Muscle layer of duodenum (tissue), 2 donors: ENCODE measurements around the gene UGT1A3.

Experiments used
- H3K27ac ChIP-seq: one replicate; pipeline ENCODE4 v1.7.0; 2013; ENCODE audit warnings: mild to moderate bottlenecking, low read length
- H3K27me3 ChIP-seq: one replicate; pipeline ENCODE4 v1.7.0; 2013; ENCODE audit warnings: low read depth, mild to moderate bottlenecking, control low read depth, low read length
- H3K36me3 ChIP-seq, 2 donors: one replicate each; pipeline ENCODE4 v1.7.0; 2013; ENCODE audit warnings: low read length in 2 of 2, control low read depth in 1 of 2, mild to moderate bottlenecking in 1 of 2; ENCODE audit not compliant: insufficient read depth in 2 of 2, control insufficient read depth in 1 of 2
- H3K4me1 ChIP-seq, 2 donors: one replicate each; pipeline ENCODE4 v1.7.0; 2013; ENCODE audit warnings: low read length in 2 of 2, mild to moderate bottlenecking in 2 of 2, control low read depth in 1 of 2, moderate library complexity in 1 of 2; ENCODE audit not compliant: insufficient read depth in 2 of 2, control insufficient read depth in 1 of 2
- H3K4me3 ChIP-seq, 2 donors: one replicate each; pipeline ENCODE4 v1.7.0; 2013; ENCODE audit warnings: low read length in 2 of 2, low read depth in 1 of 2, mild to moderate bottlenecking in 1 of 2
- H3K9me3 ChIP-seq, 2 donors: one replicate each; pipeline ENCODE4 v1.7.0; 2013; ENCODE audit warnings: low read length in 2 of 2, control low read depth in 1 of 2, mild to moderate bottlenecking in 1 of 2; ENCODE audit not compliant: control insufficient read depth in 1 of 2
- donor health status: healthy.

UGT1A3 gene

DNA sequence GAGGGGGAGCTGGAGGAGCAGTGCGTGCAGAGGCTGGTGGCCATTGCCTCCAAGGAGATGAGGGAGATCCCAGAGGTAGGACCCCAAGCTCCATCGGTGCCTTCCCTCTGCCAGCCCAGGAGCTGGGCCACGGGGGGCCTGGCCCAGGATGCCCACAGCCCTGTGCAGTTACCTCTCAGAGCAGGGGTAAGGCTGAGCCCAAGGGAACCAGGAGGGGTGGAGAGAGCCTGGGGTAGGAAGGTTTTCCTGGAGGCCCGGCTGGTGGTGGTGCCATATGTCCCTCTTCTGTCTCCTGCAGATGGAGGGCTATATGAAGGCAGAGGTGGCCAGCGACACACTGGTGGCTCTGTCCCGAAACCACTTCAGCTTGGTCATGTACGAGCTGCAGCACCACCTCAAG, 60.7 kb downstream of the UGT1A3 start:
- no peak overlapping the region for H3K4me3 ChIP-seq
- H3K9me3 ChIP-seq: no peaks in the 10 kb centered on the region
- H3K27me3 ChIP-seq: no peaks in the 10 kb centered on the region
- H3K4me1 ChIP-seq: no peaks in the 10 kb centered on the region
- H3K36me3 ChIP-seq: no peaks in the 10 kb centered on the region
- H3K27ac ChIP-seq: no peak overlapping the region

DNA sequence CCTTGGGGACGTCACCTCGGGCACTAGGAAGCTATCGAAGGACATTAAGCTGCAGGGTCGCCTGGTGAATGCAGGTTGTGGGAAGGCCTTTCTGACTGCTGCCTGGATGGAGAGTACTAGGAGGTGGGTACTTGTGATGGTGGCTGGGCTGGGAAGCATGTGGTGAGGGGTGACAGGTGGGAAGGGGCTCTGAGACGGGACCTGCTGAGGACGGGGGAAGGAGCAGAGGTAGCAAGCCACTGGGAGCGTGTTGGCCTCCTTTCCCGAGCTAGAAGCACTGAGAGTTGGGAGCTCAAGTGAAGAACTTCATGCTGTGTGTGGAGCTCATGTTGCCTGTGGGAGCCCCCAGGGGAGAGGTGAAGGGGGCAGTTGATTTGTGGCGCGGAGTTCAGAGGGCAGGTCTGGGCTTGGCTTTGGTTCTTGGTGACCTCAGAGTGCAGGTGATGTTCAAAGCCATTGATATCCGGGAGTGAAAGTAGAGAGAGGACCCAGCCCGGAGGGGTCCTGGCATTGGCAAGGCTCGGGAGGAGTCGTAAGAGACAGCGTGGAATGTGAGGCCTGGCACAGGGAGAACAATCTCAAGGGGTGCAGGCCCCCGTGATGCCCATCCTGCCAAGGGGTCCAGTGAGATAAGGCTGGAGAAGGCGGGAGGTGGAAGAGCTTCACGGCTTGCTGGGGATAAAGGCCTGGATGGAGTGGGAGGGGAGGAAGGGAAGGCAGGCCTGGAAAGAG, 62.5 kb downstream of the UGT1A3 start:
- no peak overlapping the region for H3K27ac ChIP-seq
- no peak overlapping the region for H3K4me3 ChIP-seq

DNA sequence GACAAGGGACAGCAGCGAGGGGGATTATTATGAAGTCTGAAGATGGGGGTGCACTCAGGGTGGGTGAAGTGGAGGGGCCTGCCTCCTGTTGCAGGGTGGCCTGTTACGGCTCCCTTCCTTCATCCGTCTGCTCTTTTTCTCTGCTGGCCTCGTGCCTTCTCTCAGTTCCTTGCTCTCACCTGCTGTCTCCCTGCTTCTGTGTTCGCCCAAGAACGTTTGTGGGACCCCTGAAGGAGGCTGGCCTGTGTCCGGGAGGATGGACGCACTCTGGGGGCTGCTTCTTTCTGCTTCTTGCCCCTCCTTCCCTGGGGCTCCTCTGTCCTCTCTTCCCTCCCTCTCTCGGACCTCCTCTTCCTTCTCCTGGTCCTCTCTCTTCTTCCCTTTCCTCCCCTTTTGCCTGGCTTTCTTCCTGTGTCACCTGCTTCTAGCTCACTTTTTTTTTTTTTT, 63.1 kb downstream of the UGT1A3 start:
- Histone ChIP-seq H3K27ac (no peak overlapping the region), H3K4me3 (no peak overlapping the region), H3K27me3 (no peaks in the 10 kb centered on the region), H3K4me1 (no peaks in the 10 kb centered on the region), H3K9me3 (no peaks in the 10 kb centered on the region), H3K36me3 (no peaks in the 10 kb centered on the region)

More for the DNA sequence above, 62.5 kb downstream of the UGT1A3 start:
- Histone ChIP-seq H3K27me3 (no peaks in the 10 kb centered on the region), H3K4me1 (no peaks in the 10 kb centered on the region), H3K9me3 (no peaks in the 10 kb centered on the region), H3K36me3 (no peaks in the 10 kb centered on the region)

DNA sequence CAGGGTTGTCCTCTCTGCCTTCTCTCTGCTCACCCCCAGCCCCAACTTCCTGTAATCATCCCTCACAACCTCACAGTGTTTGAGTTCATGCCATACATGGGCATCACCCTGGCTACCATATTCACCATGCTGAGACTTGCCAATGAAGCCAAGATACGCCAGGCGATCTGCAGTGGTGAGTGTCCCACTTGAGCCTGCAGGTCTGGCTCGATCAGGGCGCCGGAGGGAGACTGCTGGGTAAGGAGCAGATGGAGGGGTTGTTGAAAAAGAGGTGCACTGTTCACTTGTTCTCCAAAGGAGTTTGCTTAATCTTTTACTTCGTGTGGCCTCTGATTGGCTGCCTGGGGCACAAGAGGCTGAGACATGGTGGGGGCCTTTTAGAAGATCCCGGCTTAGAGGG, 63.9 kb downstream of the UGT1A3 start:
- no peaks in the 10 kb centered on the region for H3K4me1 ChIP-seq

DNA sequence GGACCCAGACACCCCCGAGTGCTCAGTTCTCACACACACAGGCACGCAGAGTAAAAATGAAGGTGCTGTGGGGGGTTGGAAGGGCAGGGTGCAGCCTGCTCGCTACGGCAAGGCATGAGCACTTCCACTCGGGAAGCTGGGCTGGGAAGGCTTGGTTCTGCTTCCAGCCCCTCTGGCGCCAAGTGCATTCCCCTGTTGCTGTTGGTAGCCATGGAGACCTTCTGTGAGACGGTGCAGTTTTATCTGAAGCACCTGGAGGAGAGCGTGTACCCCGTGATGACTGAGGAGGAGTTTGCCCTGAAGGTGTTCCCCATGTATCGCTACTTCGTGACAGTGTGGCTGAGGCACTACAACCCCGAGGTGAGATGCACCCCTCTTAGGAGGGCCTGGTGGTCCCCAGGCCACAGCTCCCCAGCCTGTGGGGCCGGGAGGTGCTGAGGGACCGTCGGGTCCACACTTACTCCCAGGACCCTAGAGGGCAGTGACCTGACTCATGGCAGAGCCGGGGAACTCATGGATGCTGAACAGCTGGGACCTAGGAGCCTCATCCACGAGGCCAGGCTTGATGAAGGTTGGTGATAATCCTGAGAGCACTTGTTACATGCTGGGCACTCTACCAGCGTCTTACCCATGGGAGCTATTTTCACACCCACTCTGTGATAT, 64.8 kb downstream of the UGT1A3 start:
- Histone ChIP-seq H3K27ac (no peak overlapping the region), H3K36me3 (no peaks in the 10 kb centered on the region), H3K4me1 (no peaks in the 10 kb centered on the region), H3K27me3 (no peaks in the 10 kb centered on the region), H3K9me3 (no peaks in the 10 kb centered on the region), H3K4me3 (no peak overlapping the region)

More for the DNA sequence above, 63.9 kb downstream of the UGT1A3 start:
- no peaks in the 10 kb centered on the region for H3K9me3 ChIP-seq
- H3K4me3 ChIP-seq: no peak overlapping the region
- H3K36me3 ChIP-seq: no peaks in the 10 kb centered on the region
- H3K27ac ChIP-seq: no peak overlapping the region
- no peaks in the 10 kb centered on the region for H3K27me3 ChIP-seq

DNA sequence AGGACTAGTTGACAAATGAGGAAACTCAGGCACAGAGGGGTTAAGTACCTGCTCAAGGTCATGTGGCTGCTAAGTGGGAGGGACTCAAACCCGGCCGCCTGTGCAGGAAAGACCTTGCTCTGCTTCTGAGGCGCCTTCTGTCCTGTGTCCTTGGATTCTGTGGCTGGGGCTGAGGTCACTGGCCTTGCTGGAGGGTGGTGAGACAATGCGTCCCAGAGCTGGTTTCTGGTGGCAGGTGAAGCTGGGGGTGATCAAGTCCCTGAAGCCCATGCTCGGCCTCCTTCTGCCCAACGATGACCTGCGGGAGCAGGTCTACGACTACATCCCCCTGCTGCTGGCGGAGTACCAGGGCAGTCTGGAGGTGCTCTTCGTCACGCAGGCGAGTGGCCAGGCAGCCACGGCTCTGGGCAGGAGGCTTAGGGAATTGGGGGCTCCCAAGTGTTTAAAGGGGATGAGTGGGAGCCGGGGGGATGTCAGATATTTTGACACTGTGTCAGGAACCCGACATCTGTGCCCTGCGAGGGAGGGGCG, 65.4 kb downstream of the UGT1A3 start:
- no peaks in the 10 kb centered on the region for H3K4me1 ChIP-seq
- no peak overlapping the region for H3K27ac ChIP-seq
- H3K36me3 ChIP-seq: no peaks in the 10 kb centered on the region
- H3K9me3 ChIP-seq: no peaks in the 10 kb centered on the region
- H3K4me3 ChIP-seq: no peak overlapping the region
- H3K27me3 ChIP-seq: no peaks in the 10 kb centered on the region

DNA sequence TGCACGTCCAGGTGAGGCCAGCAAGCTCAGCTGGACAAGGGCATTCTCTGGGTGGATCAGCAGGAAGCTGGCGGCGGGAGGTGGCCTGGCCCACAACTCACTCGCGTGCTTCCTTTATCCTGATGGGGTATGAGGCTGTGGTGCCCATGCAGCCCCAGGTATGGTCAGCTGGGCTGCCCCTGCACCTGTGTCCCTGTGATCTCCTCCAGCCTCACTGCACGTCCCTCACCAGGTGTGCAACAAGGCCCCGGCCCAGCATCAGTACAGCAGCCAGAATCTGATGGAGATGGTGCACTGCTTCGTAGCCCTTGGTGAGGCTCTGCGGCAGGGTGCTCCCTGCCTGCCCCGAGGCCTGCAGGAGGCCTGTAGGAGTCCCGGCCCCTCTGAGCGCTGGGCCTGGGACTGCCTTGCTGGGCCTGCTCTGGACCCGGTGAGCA, 66.9 kb downstream of the UGT1A3 start:
- Histone ChIP-seq H3K4me1 (no peaks in the 10 kb centered on the region), H3K36me3 (no peaks in the 10 kb centered on the region), H3K9me3 (no peaks in the 10 kb centered on the region), H3K4me3 (no peak overlapping the region), H3K27ac (no peak overlapping the region), H3K27me3 (no peaks in the 10 kb centered on the region)

DNA sequence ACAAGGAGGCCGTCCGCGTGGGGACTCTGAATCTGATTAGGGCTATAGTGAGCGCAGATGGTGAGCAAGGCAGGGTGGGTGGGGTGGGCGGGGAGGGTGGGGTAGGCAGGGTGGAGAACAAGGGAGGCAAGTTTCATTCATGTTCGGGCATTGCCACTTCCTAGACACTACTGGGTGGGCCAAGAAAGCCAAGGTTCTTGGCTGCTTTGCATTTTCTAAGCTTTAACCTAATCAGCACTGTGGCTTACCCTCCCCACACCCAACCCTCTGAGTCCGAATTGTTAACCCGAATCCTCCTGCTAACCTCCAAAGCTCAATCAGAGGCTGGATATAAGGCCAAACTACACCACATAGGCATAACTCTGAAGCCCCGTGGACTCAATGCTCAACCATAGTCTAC, 67.4 kb downstream of the UGT1A3 start:
- H3K4me3 ChIP-seq: no peak overlapping the region
- no peaks in the 10 kb centered on the region for H3K36me3 ChIP-seq
- H3K4me1 ChIP-seq: no peaks in the 10 kb centered on the region

DNA sequence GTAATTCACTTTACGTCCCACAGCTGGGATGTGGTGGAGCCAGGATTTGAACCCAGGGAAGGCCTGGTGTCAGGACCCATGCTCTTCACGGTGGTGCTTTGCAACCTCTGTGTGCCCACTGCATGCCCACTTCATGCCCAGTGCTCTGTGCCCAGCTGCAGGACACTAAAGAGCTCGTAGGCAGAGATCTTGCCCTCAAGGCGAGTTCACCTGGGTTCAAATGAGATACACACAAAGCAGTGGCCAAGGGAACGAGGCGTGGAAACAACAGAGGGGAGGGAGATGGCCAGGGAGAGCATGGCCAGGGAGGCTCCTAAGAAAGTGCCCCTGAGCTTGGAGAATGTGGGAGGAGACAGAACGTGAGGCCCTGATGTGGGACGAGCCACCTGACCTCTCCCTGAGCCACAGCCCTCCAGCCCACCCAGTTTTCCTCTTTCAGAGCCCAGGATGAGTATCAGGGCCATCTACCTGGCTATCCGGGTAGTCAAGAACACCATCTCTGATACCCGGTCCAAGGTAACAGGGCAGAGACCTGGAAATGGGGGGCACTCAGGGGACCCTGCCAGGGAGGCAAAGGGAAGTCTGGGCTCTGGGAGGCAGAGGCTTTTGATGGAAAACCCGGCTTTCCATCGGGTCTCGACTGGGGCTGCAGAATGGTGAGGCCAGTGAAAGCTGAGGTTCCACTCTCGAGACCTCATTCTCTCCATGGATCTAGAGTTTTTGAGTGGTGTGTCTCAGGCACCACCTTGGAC, 69.7 kb downstream of the UGT1A3 start:
- Histone ChIP-seq H3K27ac (no peak overlapping the region), H3K4me3 (no peak overlapping the region), H3K27me3 (no peaks in the 10 kb centered on the region), H3K36me3 (no peaks in the 10 kb centered on the region), H3K9me3 (no peaks in the 10 kb centered on the region), H3K4me1 (no peaks in the 10 kb centered on the region)

More for the DNA sequence above, 67.4 kb downstream of the UGT1A3 start:
- Histone ChIP-seq H3K27me3 (no peaks in the 10 kb centered on the region), H3K27ac (no peak overlapping the region), H3K9me3 (no peaks in the 10 kb centered on the region)

DNA sequence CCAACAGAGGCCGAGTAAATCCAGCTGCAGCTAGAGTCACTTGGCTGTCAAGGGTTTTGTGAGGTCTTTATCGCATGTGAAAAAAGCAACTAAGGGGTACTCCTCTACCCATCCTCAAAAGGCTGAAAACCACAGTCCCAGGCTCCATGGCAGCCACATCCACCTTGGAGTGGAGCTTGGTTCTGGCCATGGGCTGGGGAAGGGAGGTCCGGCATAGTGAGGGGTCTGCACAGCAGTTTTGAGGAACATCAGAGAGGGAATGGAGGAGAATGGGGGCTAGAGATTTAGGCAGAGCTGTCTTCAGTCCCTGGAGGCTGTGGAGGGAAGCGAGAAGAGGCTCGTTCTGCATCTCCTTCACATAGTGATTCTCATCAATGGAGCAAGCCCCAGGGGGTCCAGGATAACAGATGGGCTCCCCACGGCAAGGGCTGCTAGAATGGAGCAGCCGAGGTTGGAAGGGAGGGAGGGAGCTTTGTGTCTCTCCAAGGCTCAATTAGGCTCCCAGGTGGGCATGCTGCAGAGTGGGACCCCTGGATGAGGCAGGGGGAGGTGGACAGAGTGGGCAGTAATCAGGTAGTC, 70.3 kb downstream of the UGT1A3 start:
- Histone ChIP-seq H3K4me3 (no peak overlapping the region), H3K4me1 (no peaks in the 10 kb centered on the region), H3K27ac (no peak overlapping the region), H3K27me3 (no peaks in the 10 kb centered on the region), H3K9me3 (no peaks in the 10 kb centered on the region), H3K36me3 (no peaks in the 10 kb centered on the region)

DNA sequence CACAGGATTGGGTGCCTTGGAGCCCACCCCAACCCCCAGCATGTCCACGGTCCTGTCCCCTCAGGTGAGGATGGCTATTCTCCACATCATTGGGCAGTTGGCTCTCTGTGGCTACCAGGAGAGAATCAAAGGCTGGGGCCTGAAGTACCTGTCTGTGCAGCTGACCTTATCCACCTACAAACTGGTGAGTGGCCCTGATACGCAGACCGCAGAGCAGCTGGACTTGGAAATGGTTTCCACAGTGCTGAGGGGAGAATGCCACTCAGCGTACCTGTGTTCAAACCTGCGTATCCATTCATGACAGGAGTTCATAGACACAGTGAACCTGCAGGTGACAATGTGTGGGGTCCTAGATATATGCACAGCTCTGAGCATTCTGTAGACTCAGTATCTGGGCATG, 70.9 kb downstream of the UGT1A3 start:
- Histone ChIP-seq H3K9me3 (no peaks in the 10 kb centered on the region), H3K36me3 (no peaks in the 10 kb centered on the region), H3K4me3 (no peak overlapping the region), H3K27me3 (no peaks in the 10 kb centered on the region), H3K27ac (no peak overlapping the region), H3K4me1 (no peaks in the 10 kb centered on the region)
